Neuronal stem cell (in vitro differentiated cells): ENCODE data around the gene THAP2.

ENCODE experiments used
- DNase-seq: peaks from one replicate; pipeline ENCODE4 v3.0.0-alpha.2; 2013; ENCODE audit warnings: low spot score
- H2AFZ ChIP-seq: one replicate; pipeline ENCODE4 v1.6.1; 2013; ENCODE audit warnings: mild to moderate bottlenecking, low read length, inconsistent platforms
- H2AK5ac ChIP-seq: 2 replicates; pipeline ENCODE4 v1.6.1; 2013; ENCODE audit warnings: low read depth, mild to moderate bottlenecking, inconsistent platforms, low read length, moderate library complexity, mixed read lengths
- H2BK120ac ChIP-seq: 2 replicates; pipeline ENCODE4 v1.6.1; 2013; ENCODE audit warnings: low read depth, mild to moderate bottlenecking, inconsistent platforms, low read length, moderate library complexity, mixed read lengths
- H2BK12ac ChIP-seq: one replicate; pipeline ENCODE4 v1.6.1; 2013; ENCODE audit warnings: low read length, inconsistent platforms
- H2BK15ac ChIP-seq: 2 replicates; pipeline ENCODE4 v1.6.1; 2013; ENCODE audit warnings: mild to moderate bottlenecking, low read length, inconsistent platforms, mixed read lengths
- H2BK5ac ChIP-seq: one replicate; pipeline ENCODE4 v1.6.1; 2013; ENCODE audit warnings: inconsistent platforms, mild to moderate bottlenecking, low read length, moderate library complexity
- H3K14ac ChIP-seq: one replicate; pipeline ENCODE4 v1.6.1; 2013; ENCODE audit warnings: low read length, inconsistent platforms
- H3K18ac ChIP-seq: 2 replicates; pipeline ENCODE4 v1.6.1; 2013; ENCODE audit warnings: low read length, inconsistent platforms
- H3K23ac ChIP-seq: 2 replicates; pipeline ENCODE4 v1.6.1; 2013; ENCODE audit warnings: low read depth, mild to moderate bottlenecking, mixed read lengths, low read length, inconsistent platforms; ENCODE audit not compliant: poor library complexity
- H3K27ac ChIP-seq: replicated peaks from 3 replicates; pipeline ENCODE4 v1.5.1; 2013; ENCODE audit warnings: low read length, inconsistent platforms
- H3K27me3 ChIP-seq, 3 experiments: 2 replicates each; pipeline ENCODE4 v1.6.1; 2013; ENCODE audit warnings: low read length in 3 of 3, mild to moderate bottlenecking in 2 of 3, inconsistent platforms in 1 of 3, low read depth in 1 of 3, mixed read lengths in 1 of 3, moderate library complexity in 1 of 3; ENCODE audit not compliant: control insufficient read depth in 3 of 3, insufficient read depth in 3 of 3
- H3K36me3 ChIP-seq, 2 donors: replicated peaks in 1 of 2; 2 replicates each; pipeline ENCODE4 v1.6.1; 2013; ENCODE audit warnings: low read length in 2 of 2; ENCODE audit not compliant: control insufficient read depth in 2 of 2, insufficient read depth in 2 of 2
- H3K4ac ChIP-seq: 2 replicates; pipeline ENCODE4 v1.6.1; 2013; ENCODE audit warnings: inconsistent platforms, mild to moderate bottlenecking, low read length, moderate library complexity
- H3K4me1 ChIP-seq, 2 donors: 1 replicate in 1 of 2; 2 replicates in 1 of 2; pipeline ENCODE4 v1.6.1; 2013; ENCODE audit warnings: low read length in 2 of 2, low read depth in 1 of 2; ENCODE audit not compliant: control insufficient read depth in 2 of 2, insufficient read depth in 1 of 2
- H3K4me2 ChIP-seq: one replicate; pipeline ENCODE4 v1.6.1; 2013; ENCODE audit warnings: mild to moderate bottlenecking, low read length, inconsistent platforms; ENCODE audit not compliant: insufficient read depth, poor library complexity, severe bottlenecking
- H3K4me3 ChIP-seq, 2 donors: 2 replicates each; pipeline ENCODE4 v1.5.1; 2013; ENCODE audit warnings: low read length in 2 of 2, mild to moderate bottlenecking in 2 of 2, inconsistent platforms in 1 of 2, moderate library complexity in 1 of 2
- H3K79me1 ChIP-seq: one replicate; pipeline ENCODE4 v1.6.1; 2013; ENCODE audit warnings: low read depth, mild to moderate bottlenecking, inconsistent platforms, low read length, moderate library complexity
- H3K9ac ChIP-seq: one replicate; pipeline ENCODE4 v1.6.1; 2013; ENCODE audit warnings: mild to moderate bottlenecking, low read depth, low read length, inconsistent platforms; ENCODE audit not compliant: poor library complexity
- H3K9me3 ChIP-seq, 2 donors: replicated peaks in 1 of 2; 2 replicates each; pipeline versions ENCODE3 to v1.6.1; 2013; ENCODE audit warnings: low read length in 2 of 2, mild to moderate bottlenecking in 2 of 2, inconsistent platforms in 1 of 2, low read depth in 1 of 2, mixed read lengths in 1 of 2, moderate library complexity in 1 of 2; ENCODE audit not compliant: control insufficient read depth in 2 of 2, insufficient read depth in 1 of 2
- H4K8ac ChIP-seq: one replicate; pipeline ENCODE4 v1.6.1; 2013; ENCODE audit warnings: low read depth, mild to moderate bottlenecking, inconsistent platforms, low read length, moderate library complexity
- H4K91ac ChIP-seq: one replicate; pipeline ENCODE4 v1.6.1; 2013; ENCODE audit warnings: low read length, low read depth, mild to moderate bottlenecking, inconsistent platforms; ENCODE audit not compliant: poor library complexity
- WGBS, 2 donors: extraction: QIAGEN DNeasy Blood & Tissue Kit; methylation state at CpG; one replicate each; pipeline ENCODE4 v1.1.7; 2013; ENCODE audit warnings: missing lambda C conversion rate in 2 of 2, mixed read lengths in 1 of 2; ENCODE audit not compliant: insufficient read length in 2 of 2, insufficient replicate concordance in 1 of 2; ENCODE audit errors: extremely low coverage in 2 of 2; 5-methylcytosine and 5-hydroxymethylcytosine counted together

The THAP2 gene

GRCh38 chr12:71655907-71656306 is 8.2 kb upstream of the THAP2 start:
- Histone ChIP-seq H2BK5ac (no peak overlapping the region), H2BK15ac (no peak overlapping the region), H3K18ac (no peak overlapping the region), H3K79me1 (peaks cover 3% of the 10 kb centered on the region), H3K4me1 (no peaks in the 10 kb centered on the region), H2AFZ (no peak overlapping the region), H3K14ac (no peak overlapping the region), H2BK12ac (no peak overlapping the region), H3K36me3 (peaks cover 9 to 98% of the 10 kb centered on the region in 2 donors), H3K27ac (no peak overlapping the region), H3K4ac (no peak overlapping the region), H2AK5ac (no peak overlapping the region), H4K91ac (no peak overlapping the region), H3K27me3 (no peaks in the 10 kb centered on the region), H3K4me2 (no peak overlapping the region), H2BK120ac (no peak overlapping the region), H3K9me3 (peaks cover 0 to 54% of the 10 kb centered on the region in 2 donors), H3K9ac (no peak overlapping the region), H3K4me3 (no peak overlapping the region), H3K23ac (no peak overlapping the region), H4K8ac (no peak overlapping the region)
- no peak for DNase-seq
- no CpG with 5 or more reads among the region's 1 CpG for WGBS, 2 donors

DNA sequence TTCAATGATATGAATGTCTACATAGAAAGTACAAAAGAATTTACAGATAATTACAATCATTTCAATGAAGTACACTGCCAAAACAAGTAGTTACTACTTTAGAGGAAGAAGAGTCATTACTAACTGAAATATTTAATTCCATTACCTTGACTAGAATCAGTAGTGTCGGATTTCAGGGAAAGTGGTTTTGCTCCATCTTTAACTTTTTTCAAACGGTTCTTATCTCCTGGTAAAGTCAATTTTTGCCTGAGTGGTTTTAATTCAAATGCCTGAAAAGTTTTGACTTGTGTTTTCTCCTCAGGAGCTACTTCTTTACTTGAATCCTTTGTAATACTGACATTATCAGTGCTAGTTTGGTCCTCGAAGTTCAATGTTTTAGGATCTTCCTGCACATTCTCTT is 7.4 kb upstream of the THAP2 start:
- H2BK12ac ChIP-seq, result no peak overlapping the region
- H2AFZ ChIP-seq, result no peak overlapping the region
- no peak overlapping the region for H3K4me3 ChIP-seq
- peaks cover 0 to 54% of the 10 kb centered on the region in 2 donors for H3K9me3 ChIP-seq
- H3K4ac ChIP-seq, result no peak overlapping the region
- no peak overlapping the region for H4K91ac ChIP-seq
- no peak overlapping the region for H3K9ac ChIP-seq
- no peak overlapping the region for H2BK120ac ChIP-seq
- H3K79me1 ChIP-seq, result peaks cover 3% of the 10 kb centered on the region
- H3K18ac ChIP-seq, result no peak overlapping the region
- H3K14ac ChIP-seq, result no peak overlapping the region
- DNase-seq, result no peak
- H3K27me3 ChIP-seq, result no peaks in the 10 kb centered on the region
- H3K4me2 ChIP-seq, result no peak overlapping the region
- H2BK15ac ChIP-seq, result no peak overlapping the region
- H3K36me3 ChIP-seq, result peaks cover 9 to 95% of the 10 kb centered on the region in 2 donors
- no peak overlapping the region for H4K8ac ChIP-seq
- WGBS, 2 donors, result no CpG with 5 or more reads among the region's 3 CpGs
- peaks cover 0 to 2% of the 10 kb centered on the region in 2 donors for H3K4me1 ChIP-seq
- H3K23ac ChIP-seq, result no peak overlapping the region
- no peak overlapping the region for H3K27ac ChIP-seq
- no peak overlapping the region for H2AK5ac ChIP-seq
- no peak overlapping the region for H2BK5ac ChIP-seq

GRCh38 chr12:71661977-71662530 is 2.0 kb upstream of the THAP2 start:
- Histone ChIP-seq H2BK120ac (no peak overlapping the region), H3K4me2 (peak overlapping the region; percentile 32), H3K9me3 (peaks cover 0 to 5% of the 10 kb centered on the region in 2 donors), H3K18ac (no peak overlapping the region), H2BK12ac (no peak overlapping the region), H3K27me3 (no peaks in the 10 kb centered on the region), H3K9ac (no peak overlapping the region), H3K4me3 (peak overlapping the region in 1 of 2 donors; percentile 88), H4K8ac (no peak overlapping the region), H3K4ac (no peak overlapping the region), H2BK15ac (no peak overlapping the region), H2BK5ac (no peak overlapping the region), H3K14ac (no peak overlapping the region), H2AK5ac (no peak overlapping the region), H3K79me1 (peaks cover 3% of the 10 kb centered on the region), H2AFZ (no peak overlapping the region), H3K36me3 (peaks cover 5 to 51% of the 10 kb centered on the region in 2 donors), H3K27ac (no peak overlapping the region), H4K91ac (no peak overlapping the region), H3K4me1 (peaks cover 0 to 2% of the 10 kb centered on the region in 2 donors), H3K23ac (no peak overlapping the region)
- DNase-seq, result no peak
- no CpG with 5 or more reads among the region's 8 CpGs for WGBS, 2 donors

DNA sequence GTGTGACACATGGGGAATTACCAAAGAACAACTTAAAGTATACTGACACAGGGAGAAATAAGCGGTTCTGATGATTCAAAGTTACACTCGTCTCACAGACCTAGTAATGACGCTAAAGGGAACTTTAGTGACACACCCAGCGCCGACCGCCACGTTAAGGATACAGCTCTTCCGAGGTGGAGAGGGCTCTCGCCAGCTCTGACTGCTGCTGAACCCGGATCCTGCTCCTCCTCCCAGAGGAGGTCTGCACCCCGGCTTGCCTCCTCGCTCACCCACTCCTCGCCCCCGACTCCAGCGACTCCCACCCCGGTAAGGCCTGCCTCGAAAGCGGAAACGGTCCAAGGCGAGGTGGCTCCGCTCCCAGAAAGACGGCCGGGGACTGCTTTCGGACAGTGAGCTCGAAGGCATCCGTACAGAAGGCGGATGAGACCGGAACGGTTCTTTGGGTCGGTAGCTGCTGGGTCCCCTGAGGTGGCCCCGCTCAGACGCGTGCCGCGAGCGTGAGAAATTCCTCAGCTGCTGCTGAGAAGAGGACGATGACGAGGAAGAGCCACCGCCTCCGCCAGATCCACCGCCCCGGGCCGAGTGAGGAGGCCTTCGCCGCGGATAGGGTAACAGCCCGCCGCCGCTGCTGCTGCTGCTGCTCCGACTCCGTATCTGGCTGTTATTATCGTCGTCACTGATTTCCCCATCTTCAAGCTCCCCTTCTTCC is 1.1 kb upstream of the THAP2 start:
- no peaks in the 10 kb centered on the region for H3K27me3 ChIP-seq
- peak overlapping the region; percentile 92 for H3K9ac ChIP-seq
- H2BK15ac ChIP-seq, result no peak overlapping the region
- peaks cover 0 to 2% of the 10 kb centered on the region in 2 donors for H3K4me1 ChIP-seq
- peak overlapping the region; percentile 90 for H3K14ac ChIP-seq
- peaks cover 3% of the 10 kb centered on the region for H3K79me1 ChIP-seq
- H3K4me2 ChIP-seq, result peak overlapping the region; percentile 53
- peak overlapping the region; percentile 88 for H2AK5ac ChIP-seq
- peak overlapping the region; percentile 12 for H3K4ac ChIP-seq
- H4K91ac ChIP-seq, result no peak overlapping the region
- no peak overlapping the region for H2BK120ac ChIP-seq
- peak overlapping the region; percentile 51 for H3K27ac ChIP-seq
- no peaks in the 10 kb centered on the region for H3K9me3 ChIP-seq
- H3K18ac ChIP-seq, result peak overlapping the region; percentile 94
- peak; percentile 54 for DNase-seq
- peaks cover 3 to 50% of the 10 kb centered on the region in 2 donors for H3K36me3 ChIP-seq
- no peak overlapping the region for H4K8ac ChIP-seq
- H2AFZ ChIP-seq, result peak overlapping the region; percentile 93
- peak overlapping the region; percentile 88 to 95 for H3K4me3 ChIP-seq
- H2BK12ac ChIP-seq, result no peak overlapping the region
- WGBS, 2 donors, result no CpG with 5 or more reads among the region's 53 CpGs
- H3K23ac ChIP-seq, result peak overlapping the region; percentile 80
- H2BK5ac ChIP-seq, result peak overlapping the region; percentile 90
